Left ventricle myocardium inferior (tissue), 1 donor: ENCODE data around the gene ABCA4. TPM values are rescaled to one million over a fixed set of nuclear protein-coding genes. Genes with fewer than 3 reads are reported as not detected.

Experiments used
- DNase-seq: peaks from one replicate; pipeline ENCODE4 v3.0.0-alpha.2; 2020
- H3K27ac ChIP-seq: fragments of 200-600 bp; replicated peaks from 2 replicates; pipeline ENCODE4 v1.8.0; 2021
- H3K27me3 ChIP-seq: fragments of 200-600 bp; 2 replicates; pipeline ENCODE4 v1.8.0; 2021; ENCODE audit warnings: low read depth
- H3K36me3 ChIP-seq: fragments of 200-600 bp; 2 replicates; pipeline ENCODE4 v1.8.0; 2021
- H3K4me1 ChIP-seq: fragments of 200-600 bp; 2 replicates; pipeline ENCODE4 v1.8.0; 2021
- H3K4me3 ChIP-seq: fragments of 200-600 bp; 2 replicates; pipeline ENCODE4 v1.8.0; 2021; ENCODE audit warnings: mild to moderate bottlenecking, moderate library complexity
- H3K9me3 ChIP-seq: fragments of 200-600 bp; replicated peaks from 2 replicates; pipeline ENCODE4 v1.8.0; 2021
- CTCF ChIP-seq: fragments of 200-600 bp; IDR thresholded peaks from 2 replicates; pipeline ENCODE4 v1.8.0; 2021; ENCODE audit warnings: antibody characterized with exemption, mild to moderate bottlenecking, borderline replicate concordance
- intact Hi-C: fragments of 100-400 bp; cut with micrococcal nuclease; formaldehyde crosslinking; loops from one replicate; pipeline ENCODE4 v1.11.0; 2022
- total RNA-seq: library from RNA; stranded (reverse); fragmentation: NEBNext Ultra II Directional; extraction: Animal tissue kit (Norgen Biotek cat#: 25700); gene quantifications from one replicate; pipeline ENCODE4 v1.2.1, GENCODE V29; 2021
- donor health status: DM: no; HTN: yes; CAD: no; lungs with severe emphysema.

ABCA4 gene
- total RNA-seq, 1 donor from 2014 or later: 0.11 TPM

DNA sequence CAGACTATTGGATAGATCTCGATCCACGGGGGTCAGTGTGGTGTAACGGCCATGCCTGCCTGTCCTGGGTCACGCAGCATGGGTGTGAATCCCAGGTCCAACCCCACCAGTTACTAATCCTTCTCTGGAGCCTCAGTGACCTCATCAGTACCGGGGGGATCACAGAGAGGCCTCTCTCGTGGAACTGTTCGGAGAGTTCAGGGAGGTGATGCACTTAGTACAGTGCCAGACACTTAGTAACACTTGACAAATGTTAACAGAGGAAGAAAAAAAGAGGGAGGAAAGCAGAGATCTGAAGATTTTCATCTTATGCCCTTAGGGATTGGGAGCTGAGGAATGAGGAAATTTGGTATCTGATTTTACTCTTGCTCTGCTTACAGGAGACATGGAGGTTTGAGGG lies 2.9 kb downstream of the ABCA4 start:
- Histone ChIP-seq H3K27me3 (no peaks in the 10 kb centered on the region), H3K36me3 (no peaks in the 10 kb centered on the region), H3K27ac (peak overlapping the region; percentile 63), H3K9me3 (no peaks in the 10 kb centered on the region), H3K4me3 (no peak overlapping the region), H3K4me1 (peaks cover 30% of the 10 kb centered on the region)
- no peak for TF ChIP-seq CTCF
- DNase-seq: no peak
- intact Hi-C loops: no loop called here

DNA sequence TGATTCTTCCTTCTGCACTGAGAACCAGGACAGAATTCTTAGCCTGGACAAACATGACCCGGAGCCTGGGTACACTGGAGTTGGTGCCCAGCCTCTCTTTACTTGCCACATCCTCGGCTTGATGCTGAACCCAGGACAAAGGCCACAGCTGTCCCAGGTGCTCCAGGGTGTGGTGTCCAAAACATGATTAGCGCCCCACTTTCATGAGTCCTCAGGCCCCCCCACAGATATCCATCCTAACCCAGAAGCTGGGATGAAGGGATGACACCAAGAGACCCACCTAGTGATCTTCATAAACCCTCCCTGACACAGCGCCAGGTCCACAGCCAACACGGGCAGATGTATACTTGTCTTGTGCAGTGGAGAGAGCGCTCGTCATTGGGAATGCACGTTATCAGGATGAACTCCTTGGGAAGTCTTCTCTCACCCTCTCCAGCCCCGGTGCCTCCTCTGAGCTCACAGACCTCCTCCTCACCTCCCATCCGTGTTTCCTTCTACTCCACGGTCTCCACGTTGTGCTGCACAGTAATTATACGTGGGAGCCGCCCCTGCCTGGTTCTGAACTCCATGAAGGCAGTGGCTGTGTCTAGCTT lies 3.6 kb downstream of the ABCA4 start:
- intact Hi-C loops: no loop called here
- H3K36me3 ChIP-seq: no peaks in the 10 kb centered on the region
- H3K4me3 ChIP-seq: no peak overlapping the region
- H3K27ac ChIP-seq: peak overlapping the region; percentile 63
- DNase-seq: no peak
- peaks cover 30% of the 10 kb centered on the region for H3K4me1 ChIP-seq
- no peaks in the 10 kb centered on the region for H3K27me3 ChIP-seq
- no peak for TF ChIP-seq CTCF
- no peaks in the 10 kb centered on the region for H3K9me3 ChIP-seq

- H3K36me3 ChIP-seq: no peaks in the 10 kb centered on the region
- H3K27ac ChIP-seq: peak overlapping the region; percentile 63
- no peak for TF ChIP-seq CTCF
- H3K4me1 ChIP-seq: peaks cover 30% of the 10 kb centered on the region
- H3K27me3 ChIP-seq: no peaks in the 10 kb centered on the region
- intact Hi-C loops: no loop called here
- H3K4me3 ChIP-seq: no peak overlapping the region
- DNase-seq: no peak
- no peaks in the 10 kb centered on the region for H3K9me3 ChIP-seq
These were observed 5.0 kb downstream of the ABCA4 start for GRCh38 chr1:94115900-94116436.

GRCh38 chr1:94115254-94115899 lies 5.6 kb downstream of the ABCA4 start:
- intact Hi-C loops: no loop called here
- Histone ChIP-seq H3K27ac (no peak overlapping the region), H3K4me3 (no peak overlapping the region), H3K4me1 (peaks cover 30% of the 10 kb centered on the region), H3K9me3 (no peaks in the 10 kb centered on the region), H3K36me3 (no peaks in the 10 kb centered on the region), H3K27me3 (no peaks in the 10 kb centered on the region)
- TF ChIP-seq CTCF: no peak
- no peak for DNase-seq

GRCh38 chr1:94113589-94114226 lies 7.2 kb downstream of the ABCA4 start:
- Histone ChIP-seq H3K9me3 (no peaks in the 10 kb centered on the region), H3K4me1 (peaks cover 40% of the 10 kb centered on the region), H3K36me3 (no peaks in the 10 kb centered on the region), H3K27me3 (no peaks in the 10 kb centered on the region), H3K27ac (no peak overlapping the region), H3K4me3 (no peak overlapping the region)
- no peak for TF ChIP-seq CTCF
- no peak for DNase-seq
- intact Hi-C loops: no loop called here
